ENCODE results near the gene SLC5A10.

Gene SLC5A10

DNA sequence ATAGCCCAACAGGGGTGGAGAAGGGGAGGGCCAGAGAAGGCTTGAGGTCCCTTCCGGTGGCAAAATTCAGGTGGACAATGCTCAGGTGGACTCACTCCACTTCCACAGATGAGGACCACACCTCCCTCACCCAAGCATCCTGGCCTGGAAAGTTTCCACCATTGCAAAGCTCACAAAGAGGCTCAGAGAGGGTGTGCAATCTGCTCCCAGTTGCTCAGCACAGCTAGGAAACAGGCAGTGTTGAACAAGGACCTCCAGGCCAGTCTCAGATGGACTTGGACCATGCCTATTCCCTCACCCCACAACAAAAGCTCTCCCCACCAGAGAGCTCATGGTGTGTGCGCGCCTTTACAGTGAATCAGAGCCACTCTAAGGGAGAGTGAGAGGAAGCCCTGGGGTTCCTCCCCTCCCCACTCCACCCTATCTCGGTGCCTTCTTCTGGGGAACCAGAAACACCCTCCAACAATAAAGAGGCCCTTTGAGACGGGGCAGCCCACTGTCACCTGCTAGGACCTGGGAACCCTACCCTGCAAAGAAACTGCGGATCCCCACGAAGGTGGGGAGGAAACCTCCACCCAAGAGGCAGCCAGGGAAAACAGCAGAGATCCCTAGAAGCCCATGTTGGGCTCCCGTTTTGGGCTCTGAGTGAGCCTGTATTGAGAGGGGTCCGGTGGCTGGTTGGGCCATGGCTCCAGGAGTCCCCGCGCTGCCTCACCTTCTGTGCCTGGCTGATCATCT lies 51.0 kb downstream of the SLC5A10 start:
- peak; percentile 17 for DNase-seq (ENCODE audit: low spot score)

- peak; percentile 33 for DNase-seq (ENCODE audit: low spot score)
Observed at GRCh38 chr17:19003543-19004420, 51.8 kb downstream of the SLC5A10 start.

GRCh38 chr17:19004421-19005136 lies 52.6 kb downstream of the SLC5A10 start, which contains the start of gene FAM83G:
FAM83G (minus strand) TSS chr17:19004764; CDS start chr17:19004041, 723 bp downstream.
- DNase-seq (ENCODE audit: low spot score): peak; percentile 82

GRCh38 chr17:19005137-19005773 lies 53.3 kb downstream of the SLC5A10 start:
- no peak for DNase-seq (ENCODE audit: low spot score)

GRCh38 chr17:19005789-19006430 lies 53.9 kb downstream of the SLC5A10 start:
- DNase-seq (ENCODE audit: low spot score): no peak

- DNase-seq (ENCODE audit: low spot score): no peak
Observed at GRCh38 chr17:19006698-19007097, 54.7 kb downstream of the SLC5A10 start.

DNA sequence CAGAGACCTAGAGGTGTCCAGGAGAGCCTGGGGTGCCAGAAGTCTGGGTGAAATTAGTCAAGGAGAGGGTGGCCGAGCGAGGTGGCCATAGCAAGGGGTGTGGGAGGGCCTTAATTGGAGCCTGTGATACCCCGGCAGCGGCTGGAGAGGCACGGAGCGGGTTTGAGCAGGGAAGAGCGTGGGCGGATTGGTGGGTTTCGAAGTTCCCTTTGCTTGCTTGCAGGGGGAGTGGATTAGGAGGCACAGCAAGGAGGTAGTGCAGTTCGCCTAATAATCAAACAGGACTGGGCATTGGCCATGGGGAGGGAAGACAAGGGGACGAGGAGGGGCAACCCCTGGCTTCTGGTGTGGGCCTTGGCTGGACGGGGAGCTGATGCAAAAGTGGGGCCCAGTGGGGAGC lies 58.0 kb downstream of the SLC5A10 start:
- no peak for DNase-seq (ENCODE audit: low spot score)

GRCh38 chr17:19010729-19011505 lies 59.0 kb downstream of the SLC5A10 start:
- no peak for DNase-seq (ENCODE audit: low spot score)

DNA sequence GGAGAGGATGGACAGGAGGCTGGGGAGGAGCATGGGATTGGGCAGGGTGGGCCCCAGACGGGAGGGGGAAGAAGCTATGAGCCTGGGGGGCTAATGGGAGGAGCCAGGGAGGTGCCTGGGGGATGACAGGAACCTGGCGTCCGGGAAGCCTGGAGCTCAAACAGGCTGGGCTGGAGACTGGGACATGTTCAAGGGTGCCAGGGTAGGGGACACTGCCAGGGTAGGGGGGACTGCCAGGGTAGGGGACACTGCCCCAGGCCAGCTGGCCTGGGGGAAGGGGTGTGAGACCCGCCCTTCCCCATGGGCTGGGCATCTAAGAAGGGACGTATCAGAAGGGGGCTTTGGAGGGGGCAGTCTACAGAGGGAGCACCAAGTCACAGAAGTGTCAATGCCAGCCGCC lies 59.6 kb downstream of the SLC5A10 start:
- no peak for DNase-seq (ENCODE audit: low spot score)

DNA sequence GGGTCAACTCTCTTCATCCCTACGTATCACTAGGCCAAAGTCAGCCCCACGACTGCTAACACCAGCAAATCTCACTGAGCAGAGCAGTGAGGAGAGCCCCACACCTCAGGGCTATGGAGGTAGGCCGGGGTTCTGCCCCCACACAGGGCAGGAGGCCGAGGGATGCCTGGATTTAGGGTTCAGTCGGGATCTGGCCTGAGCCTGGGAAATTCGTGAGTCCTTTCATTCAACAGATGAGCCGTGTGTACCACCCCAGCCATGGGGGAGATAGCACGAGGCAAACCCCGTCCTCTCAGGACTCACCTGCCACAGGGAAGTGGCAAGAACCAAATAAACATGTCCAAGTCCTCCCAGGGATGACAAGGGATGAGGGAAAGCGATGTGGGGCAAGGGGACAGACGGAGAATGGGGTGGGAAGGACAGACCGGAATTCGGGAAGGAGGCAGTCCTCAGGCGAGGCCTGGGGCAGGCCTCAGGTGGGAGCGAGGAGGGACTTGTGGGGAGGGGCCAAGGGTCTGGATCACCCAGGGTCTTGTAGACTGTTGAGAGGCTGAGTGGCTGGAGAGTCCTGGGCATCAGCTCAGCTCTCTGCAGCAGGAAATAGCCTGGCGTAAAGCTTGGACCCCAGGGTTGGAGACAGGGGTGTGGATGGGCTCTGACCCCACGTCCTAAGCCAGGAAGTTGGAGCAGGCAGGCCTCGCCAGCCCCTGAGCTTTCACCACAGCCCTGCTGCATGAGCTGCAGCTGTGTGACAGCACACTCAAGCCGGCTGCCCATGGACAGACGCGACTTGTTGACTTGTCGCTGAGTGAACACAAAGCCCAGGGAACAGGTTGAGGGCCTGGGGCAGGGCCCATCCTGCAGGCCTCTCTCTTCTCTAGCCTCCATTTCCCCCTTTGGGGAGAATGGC lies 60.5 kb downstream of the SLC5A10 start:
- DNase-seq (ENCODE audit: low spot score): no peak

- no peak for DNase-seq (ENCODE audit: low spot score)
Observed at GRCh38 chr17:19013226-19013625, 61.3 kb downstream of the SLC5A10 start.

GRCh38 chr17:19013806-19014627 lies 62.1 kb downstream of the SLC5A10 start:
- DNase-seq (ENCODE audit: low spot score): no peak

DNA sequence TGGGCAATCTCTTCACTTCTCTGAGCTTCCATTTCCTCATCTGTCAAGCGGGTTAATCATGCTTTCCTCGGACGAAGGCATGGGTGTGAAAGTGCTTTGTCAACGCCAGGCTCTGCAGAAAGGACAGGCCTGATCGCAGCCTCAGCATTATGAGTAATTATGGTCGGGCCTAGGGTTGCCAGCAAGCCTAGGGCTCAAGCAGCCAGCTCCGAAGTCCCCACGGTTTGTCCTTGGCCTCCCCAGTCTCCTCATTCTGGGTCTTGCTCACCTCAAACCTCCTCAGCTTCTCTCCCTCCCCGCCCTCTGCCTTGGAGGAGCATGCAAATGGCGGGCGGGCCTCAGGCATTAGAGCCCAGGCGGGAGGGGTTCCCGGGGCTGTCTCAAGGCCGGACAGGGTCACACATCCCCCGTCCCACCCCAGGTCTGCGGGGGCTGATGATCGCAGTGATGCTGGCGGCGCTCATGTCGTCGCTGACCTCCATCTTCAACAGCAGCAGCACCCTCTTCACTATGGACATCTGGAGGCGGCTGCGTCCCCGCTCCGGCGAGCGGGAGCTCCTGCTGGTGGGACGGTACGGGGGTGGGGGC lies 62.8 kb downstream of the SLC5A10 start:
- DNase-seq (ENCODE audit: low spot score): no peak

- DNase-seq (ENCODE audit: low spot score): no peak
Observed at GRCh38 chr17:19015428-19015827, 63.5 kb downstream of the SLC5A10 start.

- no peak for DNase-seq (ENCODE audit: low spot score)
Observed at GRCh38 chr17:19016297-19016696, 64.3 kb downstream of the SLC5A10 start.

DNA sequence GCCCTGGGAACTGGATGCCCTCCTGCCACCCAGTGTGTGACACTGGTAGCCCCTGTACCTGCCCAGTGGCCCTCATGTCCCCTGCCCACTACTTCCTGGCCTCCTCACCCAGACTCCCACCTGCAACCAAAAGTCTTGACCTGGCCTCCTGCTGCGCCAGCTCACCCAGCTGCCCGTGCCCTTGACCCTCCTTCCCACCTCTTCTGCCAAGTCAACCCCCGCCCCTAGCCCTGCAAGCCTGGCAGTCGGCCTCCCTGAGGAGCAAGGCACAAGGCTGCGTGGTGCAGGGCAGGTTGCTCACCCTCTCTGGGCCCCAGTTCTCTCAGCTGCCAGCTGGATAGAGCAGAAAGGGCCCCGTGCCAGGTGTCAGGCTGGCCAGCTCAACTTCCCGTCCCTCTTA lies 64.9 kb downstream of the SLC5A10 start:
- no peak for DNase-seq (ENCODE audit: low spot score)

GRCh38 chr17:19017401-19017800 lies 65.4 kb downstream of the SLC5A10 start:
- DNase-seq (ENCODE audit: low spot score): no peak
